Activated CD4-positive, alpha-beta T cell treated with anti-CD3 and anti-CD28 coated beads, Interleukin-2, amount 10 ng/mL, durations not matched to agents 24 days and 14 days (primary cell): ENCODE data around the gene BACH2. TPM values are rescaled to one million over a fixed set of nuclear protein-coding genes. Genes with fewer than 3 reads are reported as not detected.

Experiments used
- DNase-seq: peaks from one replicate; pipeline ENCODE4 v3.0.0; 2022
- H3K27ac Mint-ChIP-seq: one replicate; pipeline ENCODE4 v1.8.0; 2022; ENCODE audit warnings: mild to moderate bottlenecking, mixed read lengths
- H3K27me3 Mint-ChIP-seq: one replicate; pipeline ENCODE4 v1.8.0; 2022; ENCODE audit warnings: mixed read lengths
- H3K36me3 Mint-ChIP-seq: one replicate; pipeline ENCODE4 v1.8.0; 2022; ENCODE audit warnings: low read depth, mild to moderate bottlenecking, mixed read lengths
- H3K4me1 Mint-ChIP-seq: one replicate; pipeline ENCODE4 v1.8.0; 2021; ENCODE audit warnings: mixed read lengths
- H3K4me3 Mint-ChIP-seq: one replicate; pipeline ENCODE4 v1.8.0; 2022; ENCODE audit warnings: mild to moderate bottlenecking, moderate library complexity, mixed read lengths
- H3K9me3 Mint-ChIP-seq: one replicate; pipeline ENCODE4 v1.8.0; 2021; ENCODE audit warnings: mixed read lengths
- intact Hi-C: fragments of 100-400 bp; cut with micrococcal nuclease; formaldehyde crosslinking; loops from one replicate; pipeline ENCODE4 v1.15.1; 2023
- total RNA-seq: library from RNA; stranded (reverse); gene quantifications from 2 replicates; pipeline ENCODE4 v1.2.3, GENCODE V29; 2022

BACH2 gene
- total RNA-seq, 1 donor from 2014 or later: 69.2 TPM

DNA sequence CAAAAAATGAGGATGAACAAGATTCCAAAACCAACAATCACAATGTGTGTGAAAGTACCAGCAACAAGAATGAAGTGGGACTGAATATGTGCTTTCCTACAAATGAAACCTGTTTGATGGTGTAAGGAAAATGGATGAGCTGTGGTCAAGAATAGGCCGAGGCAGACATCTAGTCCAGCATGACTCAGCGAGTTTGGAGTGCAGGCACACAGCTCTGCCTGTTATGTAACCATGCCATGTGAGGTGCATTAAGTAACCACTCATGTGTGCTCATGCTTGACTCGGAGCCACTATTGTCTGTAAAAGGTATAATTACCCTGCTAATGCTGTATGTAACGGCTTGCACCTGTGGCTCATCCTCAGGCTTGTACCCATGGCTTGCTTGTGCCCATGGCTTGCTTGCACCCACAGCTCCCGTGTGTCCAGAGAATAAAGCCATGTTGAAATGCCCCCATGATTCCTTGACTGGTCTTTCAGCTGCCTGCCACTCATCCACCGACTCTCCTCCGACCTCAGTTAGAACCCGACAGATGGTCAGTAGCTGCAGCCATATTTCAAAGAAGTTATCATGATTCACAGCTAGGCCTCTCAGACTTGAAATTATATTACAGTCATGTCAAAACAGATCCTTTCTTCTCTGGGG is 98.7 kb downstream of the BACH2 start:
- Mint-ChIP-seq H3K27ac (no peak overlapping the region), H3K36me3 (peaks cover 60% of the 10 kb centered on the region), H3K4me3 (no peak overlapping the region), H3K4me1 (peaks cover 47% of the 10 kb centered on the region), H3K9me3 (peaks cover 7% of the 10 kb centered on the region), H3K27me3 (no peaks in the 10 kb centered on the region)
- DNase-seq: peak; percentile 58
- intact Hi-C loops: loop anchor here (10.0 kb wide), 1 partner anchor 387 kb away; the partner anchor contains the start of gene MAP3K7

GRCh38 chr6:90195094-90195829 is 101.4 kb downstream of the BACH2 start:
- DNase-seq: peak; percentile 52
- peak overlapping the region; percentile 69 for H3K27ac Mint-ChIP-seq
- peaks cover 7% of the 10 kb centered on the region for H3K9me3 Mint-ChIP-seq
- peaks cover 50% of the 10 kb centered on the region for H3K36me3 Mint-ChIP-seq
- H3K4me1 Mint-ChIP-seq: peaks cover 48% of the 10 kb centered on the region
- peak overlapping the region; percentile 15 for H3K4me3 Mint-ChIP-seq
- intact Hi-C loops: loop anchor here (10.0 kb wide), 1 partner anchor 390 kb away; the partner anchor contains the start of gene MAP3K7
- no peaks in the 10 kb centered on the region for H3K27me3 Mint-ChIP-seq

DNA sequence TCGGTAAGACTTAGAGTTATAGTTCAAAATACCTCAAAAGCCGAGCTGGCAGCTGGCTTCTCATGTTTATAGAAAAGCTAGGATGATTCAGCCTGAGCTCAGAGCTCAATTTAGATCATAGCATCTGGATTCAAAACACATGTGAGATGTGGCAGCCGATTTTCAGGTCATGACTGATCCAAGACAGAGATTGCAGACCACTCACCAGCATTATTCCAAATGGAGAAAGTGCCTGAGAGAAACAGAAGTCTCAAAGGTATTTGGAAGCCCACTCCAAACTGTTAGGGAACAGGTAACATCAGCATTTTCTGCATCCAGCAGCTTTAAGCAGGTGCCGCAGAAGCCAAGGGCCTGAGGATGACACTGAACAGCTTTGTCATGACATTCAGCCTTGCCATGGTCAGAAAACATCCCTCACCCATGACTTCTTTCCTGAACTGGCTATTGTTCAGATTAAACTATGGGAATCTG is 102.2 kb downstream of the BACH2 start:
- Mint-ChIP-seq H3K9me3 (peaks cover 7% of the 10 kb centered on the region), H3K27ac (peak overlapping the region; percentile 82), H3K4me3 (peak overlapping the region; percentile 63), H3K27me3 (no peaks in the 10 kb centered on the region), H3K36me3 (peaks cover 43% of the 10 kb centered on the region), H3K4me1 (peaks cover 55% of the 10 kb centered on the region)
- DNase-seq: peak; percentile 62
- intact Hi-C loops: loop anchor here (1.0 to 10.0 kb wide), 6 partner anchors 8 to 390 kb away; partner anchors contain the start of gene MAP3K7

DNA sequence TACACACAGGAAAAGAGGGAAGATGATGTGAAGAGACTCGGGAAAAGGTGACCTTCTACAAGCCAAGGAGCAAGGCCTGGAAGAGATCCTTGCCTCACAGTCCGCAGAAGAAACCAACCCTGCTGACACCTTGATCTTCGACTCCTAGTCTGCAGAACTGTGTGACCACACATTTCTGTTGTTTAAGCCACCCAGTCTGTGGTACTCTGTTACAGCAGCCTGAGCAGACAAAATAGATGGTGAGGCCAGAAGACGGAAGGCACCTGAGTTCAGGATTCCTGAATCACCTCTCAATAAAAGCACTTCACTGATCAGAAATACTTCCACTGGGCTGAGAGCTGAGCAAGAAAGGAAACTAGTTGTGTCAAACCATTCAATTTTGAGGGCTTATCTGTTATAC is 103.3 kb downstream of the BACH2 start:
- H3K27ac Mint-ChIP-seq: peak overlapping the region; percentile 68
- peak overlapping the region; percentile 66 for H3K4me3 Mint-ChIP-seq
- peak; percentile 67 for DNase-seq
- H3K4me1 Mint-ChIP-seq: peaks cover 51% of the 10 kb centered on the region
- peaks cover 36% of the 10 kb centered on the region for H3K36me3 Mint-ChIP-seq
- intact Hi-C loops: loop anchor here (5.0 to 10.0 kb wide), 4 partner anchors 39 to 391 kb away; partner anchors contain the start of gene MAP3K7
- peaks cover 5% of the 10 kb centered on the region for H3K9me3 Mint-ChIP-seq
- H3K27me3 Mint-ChIP-seq: no peaks in the 10 kb centered on the region

GRCh38 chr6:90192857-90193256 is 103.8 kb downstream of the BACH2 start:
- H3K36me3 Mint-ChIP-seq: peaks cover 31% of the 10 kb centered on the region
- DNase-seq: peak; percentile 64
- H3K4me3 Mint-ChIP-seq: peak overlapping the region; percentile 66
- intact Hi-C loops: loop anchor here (5.0 to 10.0 kb wide), 4 partner anchors 39 to 392 kb away; partner anchors contain the start of gene MAP3K7
- H3K27ac Mint-ChIP-seq: peak overlapping the region; percentile 68
- peaks cover 51% of the 10 kb centered on the region for H3K4me1 Mint-ChIP-seq
- H3K9me3 Mint-ChIP-seq: no peaks in the 10 kb centered on the region
- H3K27me3 Mint-ChIP-seq: no peaks in the 10 kb centered on the region

DNA sequence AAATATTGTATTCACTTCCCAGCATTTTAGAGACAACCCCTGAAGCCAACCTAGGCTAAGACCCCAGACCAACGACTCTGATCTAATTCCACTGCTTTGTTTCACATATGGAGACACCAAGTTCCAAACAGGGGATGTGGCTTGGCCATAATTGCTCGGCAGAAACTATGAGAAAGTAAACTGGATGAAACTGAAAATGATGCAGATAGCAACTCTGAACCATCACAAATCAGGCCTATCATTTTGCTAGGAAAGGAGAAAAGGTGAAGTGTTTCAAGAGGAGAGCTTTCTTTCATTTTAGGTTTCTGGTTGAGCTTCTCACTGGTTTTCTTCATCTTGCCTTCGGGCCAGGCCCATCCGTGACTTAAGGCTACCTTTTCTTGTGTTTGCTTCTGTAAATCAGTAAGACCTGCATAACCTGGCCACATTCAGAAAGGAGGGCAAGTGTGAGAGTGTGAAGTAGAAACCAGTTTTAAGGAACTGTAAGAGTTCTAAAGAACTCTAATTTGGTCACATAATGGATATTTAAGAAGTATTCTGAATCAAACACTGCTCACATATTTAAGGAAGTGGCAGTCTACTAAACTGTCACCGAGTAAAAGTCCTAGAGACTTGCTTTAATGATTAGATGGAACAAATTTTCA is 105.8 kb downstream of the BACH2 start:
- intact Hi-C loops: loop anchor here (1.0 to 10.0 kb wide), 6 partner anchors 26 to 394 kb away; partner anchors contain the start of gene MAP3K7
- Mint-ChIP-seq H3K4me1 (peaks cover 69% of the 10 kb centered on the region), H3K4me3 (peak overlapping the region; percentile 70), H3K36me3 (peaks cover 20% of the 10 kb centered on the region), H3K9me3 (no peaks in the 10 kb centered on the region), H3K27ac (peak overlapping the region; percentile 59), H3K27me3 (no peaks in the 10 kb centered on the region)
- DNase-seq: peak; percentile 75

- DNase-seq: no peak
- H3K4me3 Mint-ChIP-seq: no peak overlapping the region
- peak overlapping the region; percentile 48 for H3K27ac Mint-ChIP-seq
- peaks cover 65% of the 10 kb centered on the region for H3K4me1 Mint-ChIP-seq
- intact Hi-C loops: loop anchor here (1.0 to 10.0 kb wide), 6 partner anchors 27 to 395 kb away; partner anchors contain the start of gene MAP3K7
- no peaks in the 10 kb centered on the region for H3K9me3 Mint-ChIP-seq
- peaks cover 17% of the 10 kb centered on the region for H3K36me3 Mint-ChIP-seq
- H3K27me3 Mint-ChIP-seq: no peaks in the 10 kb centered on the region
Measured at GRCh38 chr6:90190131-90190530, 106.5 kb downstream of the BACH2 start.

- peak; percentile 76 for DNase-seq
- Mint-ChIP-seq H3K27me3 (no peaks in the 10 kb centered on the region), H3K36me3 (peaks cover 12% of the 10 kb centered on the region), H3K9me3 (no peaks in the 10 kb centered on the region), H3K4me3 (peak overlapping the region; percentile 86), H3K27ac (peak overlapping the region; percentile 89), H3K4me1 (peaks cover 67% of the 10 kb centered on the region)
- intact Hi-C loops: loop anchor here (1.0 to 2.0 kb wide), 2 partner anchors 11 to 15 kb away; no protein-coding TSS in a partner anchor
Measured at GRCh38 chr6:90187437-90188121, 109.1 kb downstream of the BACH2 start.

GRCh38 chr6:90186637-90187371 is 109.8 kb downstream of the BACH2 start:
- H3K36me3 Mint-ChIP-seq: peaks cover 15% of the 10 kb centered on the region
- H3K4me1 Mint-ChIP-seq: peaks cover 71% of the 10 kb centered on the region
- H3K27me3 Mint-ChIP-seq: no peaks in the 10 kb centered on the region
- peak overlapping the region; percentile 89 for H3K27ac Mint-ChIP-seq
- intact Hi-C loops: loop anchor here (1.0 kb wide), 1 partner anchor 11 kb away; no protein-coding TSS in a partner anchor
- H3K4me3 Mint-ChIP-seq: peak overlapping the region; percentile 86
- no peaks in the 10 kb centered on the region for H3K9me3 Mint-ChIP-seq
- DNase-seq: peak; percentile 75

- intact Hi-C loops: no loop called here
- Mint-ChIP-seq H3K4me1 (peaks cover 68% of the 10 kb centered on the region), H3K9me3 (no peaks in the 10 kb centered on the region), H3K27ac (no peak overlapping the region), H3K27me3 (no peaks in the 10 kb centered on the region), H3K4me3 (peak overlapping the region; percentile 32), H3K36me3 (peaks cover 17% of the 10 kb centered on the region)
- no peak for DNase-seq
Measured at GRCh38 chr6:90186026-90186425, 110.6 kb downstream of the BACH2 start.

- DNase-seq: no peak
- intact Hi-C loops: no loop called here
- no peaks in the 10 kb centered on the region for H3K9me3 Mint-ChIP-seq
- H3K27me3 Mint-ChIP-seq: no peaks in the 10 kb centered on the region
- H3K4me3 Mint-ChIP-seq: peak overlapping the region; percentile 65
- peaks cover 55% of the 10 kb centered on the region for H3K4me1 Mint-ChIP-seq
- H3K36me3 Mint-ChIP-seq: peaks cover 23% of the 10 kb centered on the region
- peak overlapping the region; percentile 70 for H3K27ac Mint-ChIP-seq
Measured at GRCh38 chr6:90184334-90185298, 112.0 kb downstream of the BACH2 start.
